CD8-positive, alpha-beta memory T cell (primary cell): ENCODE measurements around the gene CHST1. TPM values are rescaled to one million over a fixed set of nuclear protein-coding genes. Genes with fewer than 3 reads are reported as not detected.

ENCODE experiments used
- CTCF ChIA-PET: fragments of 350-600 bp; sonication (Branson Sonifier 250); formaldehyde crosslinking; loops from one replicate; lab custom pipeline; 2021; ENCODE audit warnings: antibody characterized with exemption; lab: Charles Lee
- POLR2A ChIA-PET: fragments of 350-600 bp; sonication (Branson Sonifier 250); formaldehyde crosslinking; loops from one replicate; lab custom pipeline; 2021; ENCODE audit warnings: antibody characterized with exemption; lab: Charles Lee
- DNase-seq, 5 donors: peaks; one replicate each; pipeline versions ENCODE4 v3.0.0 to v3.0.0-alpha.2; 2020 to 2022; ENCODE audit warnings: mixed read lengths in 1 of 5
- H3K27ac ChIP-seq: one replicate; pipeline ENCODE4 v1.7.0; 2013; ENCODE audit warnings: low read depth, mild to moderate bottlenecking, low read length, moderate library complexity
- H3K27me3 ChIP-seq: 2 replicates; pipeline ENCODE4 v1.7.0; 2013; ENCODE audit warnings: low read length, mild to moderate bottlenecking; ENCODE audit not compliant: insufficient read depth, poor library complexity, severe bottlenecking
- H3K36me3 ChIP-seq: 2 replicates; pipeline ENCODE4 v1.7.0; 2013; ENCODE audit warnings: mild to moderate bottlenecking, low read length, moderate library complexity; ENCODE audit not compliant: insufficient read depth
- H3K4me1 ChIP-seq: 2 replicates; pipeline ENCODE4 v1.7.0; 2013; ENCODE audit warnings: mild to moderate bottlenecking, low read length, moderate library complexity; ENCODE audit not compliant: insufficient read depth
- H3K4me3 ChIP-seq: 2 replicates; pipeline ENCODE4 v1.7.0; 2013; ENCODE audit warnings: mild to moderate bottlenecking, low read length
- H3K9me3 ChIP-seq: 2 replicates; pipeline ENCODE4 v1.7.0; 2013; ENCODE audit warnings: mild to moderate bottlenecking, low read length
- H3K27ac Mint-ChIP-seq, 8 donors: one replicate each; pipeline ENCODE4 v1.8.0; 2020 to 2021; ENCODE audit warnings: mixed read lengths in 8 of 8, mild to moderate bottlenecking in 6 of 8, inconsistent platforms in 3 of 8, moderate library complexity in 3 of 8
- H3K27me3 Mint-ChIP-seq, 2 donors: one replicate each; pipeline ENCODE4 v1.8.0; 2020 to 2021; ENCODE audit warnings: mixed read lengths in 2 of 2, mild to moderate bottlenecking in 1 of 2, moderate library complexity in 1 of 2
- H3K36me3 Mint-ChIP-seq, 3 donors: one replicate each; pipeline ENCODE4 v1.8.0; 2020 to 2021; ENCODE audit warnings: mixed read lengths in 3 of 3, inconsistent platforms in 1 of 3, mild to moderate bottlenecking in 1 of 3
- H3K4me1 Mint-ChIP-seq, 3 donors: one replicate each; pipeline ENCODE4 v1.8.0; 2020 to 2021; ENCODE audit warnings: mixed read lengths in 3 of 3, inconsistent platforms in 1 of 3, mild to moderate bottlenecking in 1 of 3
- H3K4me3 Mint-ChIP-seq, 7 donors: one replicate each; pipeline ENCODE4 v1.8.0; 2020 to 2021; ENCODE audit warnings: mixed read lengths in 7 of 7, mild to moderate bottlenecking in 6 of 7, moderate library complexity in 4 of 7, inconsistent platforms in 2 of 7
- H3K9me3 Mint-ChIP-seq, 5 donors: one replicate each; pipeline ENCODE4 v1.8.0; 2020 to 2022; ENCODE audit warnings: mixed read lengths in 5 of 5, mild to moderate bottlenecking in 3 of 5, moderate library complexity in 2 of 5, inconsistent platforms in 1 of 5
- polyA plus RNA-seq: library from polyadenylated mRNA; unstranded; fragments of 300-500 nt; fragmentation: Illumina TruSeq; gene quantifications from one replicate; pipeline ENCODE4 v1.2.3, GENCODE V29; 2021
- total RNA-seq, 2 experiments: library from RNA; stranded (reverse); gene quantifications; one replicate each; pipeline ENCODE4 v1.2.3, GENCODE V29; 2021

Gene CHST1
- total and polyA plus RNA-seq, 3 experiments from 2014 or later, result 0.80 to 0.94 TPM; not detected in 1

DNA sequence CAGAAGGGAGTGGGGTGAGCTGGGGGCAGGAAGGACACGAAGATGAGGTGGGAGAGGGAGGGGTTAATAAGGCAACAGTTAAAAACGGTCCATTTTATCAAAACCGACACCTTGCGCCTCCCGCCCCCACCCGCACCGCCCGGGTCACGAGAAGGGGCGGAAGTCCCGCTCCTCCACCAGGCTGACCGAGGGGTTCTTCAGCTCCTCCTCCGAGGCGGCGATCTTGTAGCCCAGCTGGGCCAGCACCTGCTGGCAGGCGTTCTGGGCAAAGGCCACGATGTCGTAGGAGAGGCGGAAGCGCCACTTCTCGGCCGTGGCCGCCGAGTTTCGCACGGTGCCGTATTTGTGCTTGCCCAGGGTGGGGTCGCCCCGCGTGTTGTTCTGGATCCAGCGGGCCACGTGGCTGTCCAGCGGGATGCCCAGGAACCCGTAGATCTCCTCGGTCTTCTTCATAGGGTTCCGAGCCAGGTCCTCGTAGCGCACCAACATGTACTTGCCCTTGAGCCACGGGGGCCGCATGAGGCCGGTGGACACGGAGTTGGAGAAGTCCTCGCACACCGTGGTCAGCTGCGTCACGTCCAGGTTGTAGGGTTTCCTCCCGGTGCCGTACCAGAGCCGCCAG lies 15.8 kb downstream of the CHST1 start:
- Mint-ChIP-seq H3K4me1 (peaks cover 0 to 5% (median 4%) of the 10 kb centered on the region in 3 donors), H3K4me3 (no peak overlapping the region), H3K9me3 (peaks cover 0 to 2% (median 0%) of the 10 kb centered on the region in 5 donors), H3K27me3 (peaks cover 13 to 23% of the 10 kb centered on the region in 2 donors), H3K27ac (no peak overlapping the region), H3K36me3 (no peaks in the 10 kb centered on the region)
- H3K4me3 ChIP-seq, result no peak overlapping the region
- H3K9me3 ChIP-seq, result no peaks in the 10 kb centered on the region
- ChIA-PET POLR2A (no interaction called here), CTCF (no interaction called here)
- no peaks in the 10 kb centered on the region for H3K36me3 ChIP-seq
- peak in 1 of 5 donors; percentile 1 for DNase-seq
- no peaks in the 10 kb centered on the region for H3K4me1 ChIP-seq
- no peak overlapping the region for H3K27ac ChIP-seq
- no peaks in the 10 kb centered on the region for H3K27me3 ChIP-seq

- Mint-ChIP-seq H3K4me1 (peaks cover 0 to 5% (median 4%) of the 10 kb centered on the region in 3 donors), H3K27ac (no peak overlapping the region), H3K27me3 (peaks cover 13 to 26% of the 10 kb centered on the region in 2 donors), H3K4me3 (no peak overlapping the region), H3K9me3 (peaks cover 0 to 2% (median 0%) of the 10 kb centered on the region in 5 donors), H3K36me3 (no peaks in the 10 kb centered on the region)
- no peak overlapping the region for H3K27ac ChIP-seq
- ChIA-PET POLR2A (no interaction called here), CTCF (interaction anchor here (1.0 kb wide), 1 partner anchor 8 kb away, joined by 3 read pairs; no protein-coding TSS in a partner anchor)
- H3K27me3 ChIP-seq, result no peaks in the 10 kb centered on the region
- no peak for DNase-seq
- no peaks in the 10 kb centered on the region for H3K9me3 ChIP-seq
- no peaks in the 10 kb centered on the region for H3K36me3 ChIP-seq
- no peak overlapping the region for H3K4me3 ChIP-seq
- no peaks in the 10 kb centered on the region for H3K4me1 ChIP-seq
Observed at GRCh38 chr11:45648931-45649330, 16.5 kb downstream of the CHST1 start.

DNA sequence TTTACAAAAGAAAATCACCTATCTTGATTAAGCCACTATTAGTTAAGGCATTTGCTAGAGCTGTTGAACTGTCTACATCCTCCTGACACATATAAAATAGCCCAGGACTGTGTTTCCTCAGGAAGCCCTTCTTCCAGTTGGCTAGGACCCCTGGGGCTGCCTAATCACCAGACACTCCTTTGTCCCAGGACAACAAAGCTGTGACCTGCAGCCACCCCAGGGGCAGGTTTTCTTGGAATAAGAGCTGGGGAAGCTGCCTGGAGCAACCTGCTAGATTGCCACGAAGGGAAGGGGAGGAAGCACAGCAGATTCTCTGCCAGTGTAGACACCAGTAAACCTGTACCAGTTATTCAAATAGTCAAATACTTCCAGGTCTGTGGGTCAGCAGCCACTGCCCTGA lies 17.6 kb downstream of the CHST1 start:
- Histone ChIP-seq H3K4me1 (no peaks in the 10 kb centered on the region), H3K27ac (no peak overlapping the region), H3K9me3 (no peaks in the 10 kb centered on the region), H3K36me3 (no peaks in the 10 kb centered on the region), H3K27me3 (no peaks in the 10 kb centered on the region), H3K4me3 (no peak overlapping the region)
- ChIA-PET CTCF (interaction anchor here (0.6 to 1.0 kb wide), 2 partner anchors 9 to 306 kb away, joined by 3 read pairs; no protein-coding TSS in a partner anchor), POLR2A (no interaction called here)
- no peaks in the 10 kb centered on the region for H3K36me3 Mint-ChIP-seq
- peaks cover 0 to 8% (median 4%) of the 10 kb centered on the region in 3 donors for H3K4me1 Mint-ChIP-seq
- DNase-seq, result peak in 1 of 5 donors; percentile 29
- no peak overlapping the region for H3K27ac Mint-ChIP-seq
- peaks cover 0 to 2% (median 0%) of the 10 kb centered on the region in 5 donors for H3K9me3 Mint-ChIP-seq
- H3K27me3 Mint-ChIP-seq, result peaks cover 15 to 37% of the 10 kb centered on the region in 2 donors
- no peak overlapping the region for H3K4me3 Mint-ChIP-seq

DNA sequence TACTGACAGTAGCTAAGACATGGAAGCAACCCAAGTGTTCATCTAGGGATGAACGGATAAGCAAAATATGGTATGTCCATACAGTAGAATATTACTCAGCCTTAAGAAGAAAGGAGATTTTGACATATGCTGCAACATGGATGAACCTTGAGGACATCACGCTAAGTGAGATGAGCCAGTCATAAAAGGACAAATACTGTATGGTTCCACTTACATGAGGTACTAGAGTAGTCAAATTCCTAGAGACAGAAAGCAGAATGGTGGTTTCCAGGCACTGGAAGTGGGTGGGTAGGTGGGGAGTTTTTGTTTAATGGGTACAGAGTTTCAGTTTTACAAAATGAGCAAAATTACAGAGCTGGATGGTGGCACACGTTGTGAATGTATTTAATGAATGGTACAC lies 18.1 kb downstream of the CHST1 start:
- Mint-ChIP-seq H3K4me1 (peaks cover 0 to 8% (median 4%) of the 10 kb centered on the region in 3 donors), H3K27me3 (peaks cover 18 to 40% of the 10 kb centered on the region in 2 donors), H3K9me3 (peaks cover 0 to 2% (median 0%) of the 10 kb centered on the region in 5 donors), H3K36me3 (no peaks in the 10 kb centered on the region), H3K27ac (no peak overlapping the region), H3K4me3 (no peak overlapping the region)
- no peak for DNase-seq
- Histone ChIP-seq H3K27me3 (no peaks in the 10 kb centered on the region), H3K9me3 (no peaks in the 10 kb centered on the region), H3K4me1 (no peaks in the 10 kb centered on the region), H3K27ac (no peak overlapping the region), H3K36me3 (no peaks in the 10 kb centered on the region), H3K4me3 (no peak overlapping the region)
- CTCF ChIA-PET, result no interaction called here
- POLR2A ChIA-PET, result no interaction called here

DNA sequence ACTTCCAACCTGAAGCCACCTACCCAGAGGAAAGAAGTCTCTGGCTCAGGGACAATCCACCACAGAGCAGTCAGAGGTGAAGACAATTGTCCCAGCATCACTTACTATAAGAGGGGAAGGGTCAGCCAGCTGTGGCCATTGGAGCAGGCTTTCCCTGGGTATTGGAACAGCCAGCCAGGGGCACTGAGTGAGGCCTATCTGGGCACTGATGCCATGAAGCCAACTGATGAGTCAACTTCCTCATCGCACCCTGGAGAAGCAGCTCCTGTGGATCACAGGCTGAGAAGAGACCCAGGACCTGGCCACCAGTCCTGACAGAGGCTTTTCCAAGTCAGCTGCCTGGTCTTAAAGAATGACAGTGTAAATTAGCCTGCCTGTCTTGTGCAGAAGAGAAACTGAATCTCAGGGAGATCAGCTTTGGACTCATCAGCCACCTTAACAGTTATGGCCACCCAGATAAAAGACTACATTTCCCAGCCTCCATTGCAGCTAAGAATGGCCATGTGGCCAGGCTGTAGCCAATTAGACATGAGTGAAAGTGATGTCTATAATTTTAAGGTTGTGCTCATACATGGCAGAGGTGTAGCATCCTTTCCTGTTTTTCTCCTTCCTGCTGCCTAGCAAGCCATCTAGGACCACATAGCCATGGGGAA lies 19.0 kb downstream of the CHST1 start:
- no peak for DNase-seq
- H3K27me3 ChIP-seq, result no peaks in the 10 kb centered on the region
- no peak overlapping the region for H3K27ac ChIP-seq
- Mint-ChIP-seq H3K36me3 (no peaks in the 10 kb centered on the region), H3K4me3 (no peak overlapping the region), H3K4me1 (peaks cover 0 to 8% (median 4%) of the 10 kb centered on the region in 3 donors), H3K27me3 (peaks cover 14 to 41% of the 10 kb centered on the region in 2 donors), H3K27ac (no peak overlapping the region), H3K9me3 (peaks cover 0 to 2% (median 0%) of the 10 kb centered on the region in 5 donors)
- no peaks in the 10 kb centered on the region for H3K36me3 ChIP-seq
- H3K9me3 ChIP-seq, result no peaks in the 10 kb centered on the region
- no peak overlapping the region for H3K4me3 ChIP-seq
- ChIA-PET CTCF (no interaction called here), POLR2A (no interaction called here)
- H3K4me1 ChIP-seq, result no peaks in the 10 kb centered on the region

DNA sequence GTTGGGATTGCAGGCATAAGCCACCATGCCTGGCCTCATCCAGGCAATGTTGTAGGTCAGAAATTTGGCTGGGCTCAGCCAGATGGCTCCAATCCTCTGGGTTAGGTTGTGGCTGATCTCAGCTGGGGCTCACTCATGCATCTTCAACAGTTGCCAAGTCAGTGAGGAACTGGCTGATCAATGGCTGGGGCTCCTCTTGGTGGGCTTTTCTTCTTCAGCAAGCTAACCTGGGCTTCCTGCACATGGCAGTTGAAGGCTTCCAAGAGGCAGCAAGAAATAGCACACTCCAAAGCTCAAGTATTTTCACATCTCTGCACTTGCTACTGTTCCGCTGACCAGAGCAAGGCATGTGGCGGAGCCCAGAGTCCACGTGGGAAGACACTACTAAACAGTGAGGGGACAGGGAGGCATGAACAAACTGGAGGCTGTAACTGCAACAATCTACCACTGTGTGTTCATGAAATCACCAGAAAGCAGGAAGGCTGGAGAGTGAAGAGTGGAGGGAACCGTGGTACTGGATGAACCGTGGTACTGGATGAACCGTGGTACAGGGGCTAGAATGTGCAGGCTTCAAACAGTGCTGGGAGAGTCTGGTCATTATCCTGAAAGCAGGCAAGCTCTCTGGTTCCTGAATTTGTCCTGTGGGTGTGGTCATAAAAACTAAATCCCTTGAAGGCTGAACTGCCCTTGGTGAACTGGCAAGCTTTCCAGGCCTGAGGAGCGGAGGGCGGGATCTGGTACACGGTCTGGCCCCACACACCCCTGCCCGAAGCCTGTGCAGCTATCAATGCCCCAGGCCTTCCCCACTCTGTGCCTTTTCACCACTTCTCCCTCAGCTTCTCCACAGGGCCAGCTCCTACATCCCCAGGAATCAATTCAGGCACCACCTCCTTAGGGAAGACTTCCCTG lies 20.2 kb downstream of the CHST1 start:
- peak in 1 of 5 donors; percentile 3 for DNase-seq
- Mint-ChIP-seq H3K27ac (no peak overlapping the region), H3K36me3 (no peaks in the 10 kb centered on the region), H3K4me1 (peaks cover 0 to 8% (median 0%) of the 10 kb centered on the region in 3 donors), H3K27me3 (peaks cover 12 to 37% of the 10 kb centered on the region in 2 donors), H3K9me3 (peaks cover 0 to 2% (median 0%) of the 10 kb centered on the region in 5 donors), H3K4me3 (peak overlapping the region in 1 of 7 donors; percentile 52)
- Histone ChIP-seq H3K9me3 (no peaks in the 10 kb centered on the region), H3K27me3 (no peaks in the 10 kb centered on the region), H3K4me3 (no peak overlapping the region), H3K27ac (no peak overlapping the region), H3K36me3 (no peaks in the 10 kb centered on the region), H3K4me1 (no peaks in the 10 kb centered on the region)
- ChIA-PET POLR2A (no interaction called here), CTCF (no interaction called here)

DNA sequence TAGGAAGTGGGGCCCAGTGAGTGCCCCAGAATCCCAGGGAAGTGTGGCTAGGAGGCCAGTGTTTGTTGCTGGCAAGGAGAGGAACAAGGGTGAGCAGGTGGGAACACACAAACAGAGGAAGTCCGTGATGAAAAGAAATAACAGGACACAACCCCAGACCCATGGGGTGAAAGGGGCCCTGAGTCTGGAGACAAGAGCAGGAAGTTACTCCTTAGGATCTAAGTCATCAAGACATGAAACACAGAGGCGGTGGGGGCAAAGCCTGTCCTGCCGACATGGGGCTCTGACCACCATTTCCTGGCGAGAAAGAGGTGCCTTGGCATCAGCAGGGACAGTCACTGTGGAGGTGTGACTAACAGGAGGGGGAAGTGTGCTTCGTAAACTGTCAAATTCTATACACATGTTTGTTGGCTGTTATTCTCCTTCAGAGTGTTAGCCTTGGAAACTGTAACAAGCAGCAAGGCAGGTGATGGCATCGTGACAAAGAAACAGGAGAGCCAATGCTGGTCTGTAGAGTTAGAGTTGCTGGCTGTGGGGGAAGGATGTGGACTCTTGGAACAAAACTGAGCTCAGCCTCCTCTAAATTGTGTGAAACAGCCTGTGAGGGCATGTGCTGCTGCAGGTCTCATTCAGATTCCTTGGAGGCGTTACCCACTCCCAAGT lies 21.7 kb downstream of the CHST1 start:
- ChIA-PET CTCF (no interaction called here), POLR2A (no interaction called here)
- DNase-seq, result peak in 1 of 5 donors; percentile 19
- peaks cover 0 to 8% (median 0%) of the 10 kb centered on the region in 3 donors for H3K4me1 Mint-ChIP-seq
- Histone ChIP-seq H3K4me1 (no peaks in the 10 kb centered on the region), H3K36me3 (no peaks in the 10 kb centered on the region), H3K4me3 (no peak overlapping the region), H3K9me3 (no peaks in the 10 kb centered on the region), H3K27ac (no peak overlapping the region), H3K27me3 (no peaks in the 10 kb centered on the region)
- no peak overlapping the region for H3K4me3 Mint-ChIP-seq
- peak overlapping the region in 2 of 8 donors; percentile 40 to 61 for H3K27ac Mint-ChIP-seq
- peaks cover 0 to 7% (median 2%) of the 10 kb centered on the region in 5 donors for H3K9me3 Mint-ChIP-seq
- H3K27me3 Mint-ChIP-seq, result peaks cover 17 to 49% of the 10 kb centered on the region in 2 donors
- H3K36me3 Mint-ChIP-seq, result peaks cover 0 to 2% (median 1%) of the 10 kb centered on the region in 3 donors
